ENCODE data around the gene LDLRAD2. TPM values are rescaled to one million over a fixed set of nuclear protein-coding genes. Genes with fewer than 3 reads are reported as not detected.

Gene LDLRAD2
- total RNA-seq, 1 experiment from 2014 or later, result not detected

DNA sequence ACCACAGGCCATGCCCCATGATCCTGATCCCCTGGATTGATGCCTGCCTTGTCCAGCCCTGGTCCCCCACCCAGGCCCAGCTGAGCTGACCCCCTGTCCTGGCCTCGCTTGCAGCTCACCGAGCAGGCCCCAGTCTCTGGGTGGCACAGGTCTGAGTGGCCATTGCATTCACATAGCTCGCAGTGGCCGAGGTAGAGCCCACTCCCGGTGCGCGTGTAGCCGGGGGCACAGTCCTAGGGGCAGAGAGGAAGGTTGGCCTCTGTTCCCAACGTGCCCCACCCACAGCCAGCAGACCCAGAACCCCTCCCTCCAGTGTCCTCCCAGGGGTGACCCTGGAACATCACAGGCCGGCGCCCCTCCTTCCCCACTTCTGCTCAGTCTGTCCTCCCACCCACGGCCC lies 51.9 kb downstream of the LDLRAD2 start:
- ChIA-PET POLR2A (no interaction called here), RAD21 (ENCODE audit: low non-redundant PET in 1 of 2, low total read pairs in 2 of 2, uncharacterized antibody in 2 of 2, unreplicated experiment in 2 of 2) (no interaction called here), CTCF (no interaction called here)
- Histone ChIP-seq H3K79me2 (ENCODE audit: insufficient read depth, low read length) (no peaks in the 10 kb centered on the region), H3K27me3 (ENCODE audit: insufficient read depth, low read length) (no peaks in the 10 kb centered on the region), H3K4me3 (replicated peaks in 1 of 2; ENCODE audit: low read depth in 1 of 2, low read length in 2 of 2) (no peak overlapping the region), H3K9ac (ENCODE audit: low read length) (no peak overlapping the region), H3K9me3 (ENCODE audit: control insufficient read depth in 1 of 2, insufficient read depth in 1 of 2, low read depth in 1 of 2, low read length in 2 of 2) (no peaks in the 10 kb centered on the region), H3K4me1 (ENCODE audit: control insufficient read depth in 1 of 2, insufficient read depth in 2 of 2, low read length in 2 of 2) (peaks cover 8 to 13% of the 10 kb centered on the region in 2 experiments), H4K20me1 (ENCODE audit: insufficient read depth) (no peaks in the 10 kb centered on the region), H3K36me3 (ENCODE audit: control insufficient read depth in 1 of 2, insufficient read depth in 2 of 2, low read length in 2 of 2) (peaks cover 0 to 4% of the 10 kb centered on the region in 2 experiments; a peak in 1 of 4 replicates), H3K9me2 (ENCODE audit: insufficient read depth) (no peaks in the 10 kb centered on the region), H3K27ac (ENCODE audit: low read depth, low read length) (no peak overlapping the region), H2AFZ (ENCODE audit: low read depth, low read length, poor library complexity, severe bottlenecking) (no peak overlapping the region), H3K4me2 (ENCODE audit: low read length) (no peak overlapping the region)
- BruUV-seq (replicated peaks), result no TSS peak
- TF ChIP-seq SIN3A (IDR thresholded peaks at IDR 0.05; ENCODE audit: low read depth) (no peak), EZH2 (IDR thresholded peaks at IDR 0.05) (no peak), YY1 (IDR thresholded peaks at IDR 0.05; ENCODE audit: extremely low read depth, insufficient replicate concordance, low read depth, low read length) (no peak), TCF7L2 (IDR thresholded peaks at IDR 0.05; ENCODE audit: borderline replicate concordance, extremely low read depth, insufficient read depth, insufficient read length) (no peak), ELF1 (IDR thresholded peaks at IDR 0.05; ENCODE audit: borderline replicate concordance, low read depth) (no peak), CEBPB (IDR thresholded peaks at IDR 0.05; ENCODE audit: low read depth) (no peak), SRF (IDR thresholded peaks at IDR 0.05; ENCODE audit: low read depth) (no peak), EZH2phosphoT487 (IDR thresholded peaks at IDR 0.05; ENCODE audit: borderline replicate concordance) (no peak), FOSL1 (IDR thresholded peaks at IDR 0.05; ENCODE audit: low read depth) (no peak), SP1 (IDR thresholded peaks at IDR 0.05; ENCODE audit: low read depth) (no peak), ZNF274 (IDR thresholded peaks at IDR 0.05; ENCODE audit: low read depth, low read length) (no peak), RAD21 (IDR thresholded peaks at IDR 0.05; ENCODE audit: low read depth) (no peak)
- TF ChIP-seq, protein P1, sequence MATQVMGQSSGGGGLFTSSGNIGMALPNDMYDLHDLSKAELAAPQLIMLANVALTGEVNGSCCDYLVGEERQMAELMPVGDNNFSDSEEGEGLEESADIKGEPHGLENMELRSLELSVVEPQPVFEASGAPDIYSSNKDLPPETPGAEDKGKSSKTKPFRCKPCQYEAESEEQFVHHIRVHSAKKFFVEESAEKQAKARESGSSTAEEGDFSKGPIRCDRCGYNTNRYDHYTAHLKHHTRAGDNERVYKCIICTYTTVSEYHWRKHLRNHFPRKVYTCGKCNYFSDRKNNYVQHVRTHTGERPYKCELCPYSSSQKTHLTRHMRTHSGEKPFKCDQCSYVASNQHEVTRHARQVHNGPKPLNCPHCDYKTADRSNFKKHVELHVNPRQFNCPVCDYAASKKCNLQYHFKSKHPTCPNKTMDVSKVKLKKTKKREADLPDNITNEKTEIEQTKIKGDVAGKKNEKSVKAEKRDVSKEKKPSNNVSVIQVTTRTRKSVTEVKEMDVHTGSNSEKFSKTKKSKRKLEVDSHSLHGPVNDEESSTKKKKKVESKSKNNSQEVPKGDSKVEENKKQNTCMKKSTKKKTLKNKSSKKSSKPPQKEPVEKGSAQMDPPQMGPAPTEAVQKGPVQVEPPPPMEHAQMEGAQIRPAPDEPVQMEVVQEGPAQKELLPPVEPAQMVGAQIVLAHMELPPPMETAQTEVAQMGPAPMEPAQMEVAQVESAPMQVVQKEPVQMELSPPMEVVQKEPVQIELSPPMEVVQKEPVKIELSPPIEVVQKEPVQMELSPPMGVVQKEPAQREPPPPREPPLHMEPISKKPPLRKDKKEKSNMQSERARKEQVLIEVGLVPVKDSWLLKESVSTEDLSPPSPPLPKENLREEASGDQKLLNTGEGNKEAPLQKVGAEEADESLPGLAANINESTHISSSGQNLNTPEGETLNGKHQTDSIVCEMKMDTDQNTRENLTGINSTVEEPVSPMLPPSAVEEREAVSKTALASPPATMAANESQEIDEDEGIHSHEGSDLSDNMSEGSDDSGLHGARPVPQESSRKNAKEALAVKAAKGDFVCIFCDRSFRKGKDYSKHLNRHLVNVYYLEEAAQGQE (IDR thresholded peaks at IDR 0.05; ENCODE audit: low read depth), result no peak
- ATAC-seq, result no peak
- no peak for DNase-seq (ENCODE audit: low read depth, low spot score)
- intact Hi-C loops (cut with micrococcal nuclease), result no loop called here

Measured in HCT116 (cell line).